Panc1 (cell line): Measurements from ENCODE around the gene CPT2. TPM values are rescaled to one million over a fixed set of nuclear protein-coding genes. Genes with fewer than 3 reads are reported as not detected.

Experiments
- ATAC-seq: fragments of 200-7000 bp; cut with Tn5 transposase; 2 replicates; pipeline ENCODE4 v1.9.1; 2020; ENCODE audit warnings: mild to moderate bottlenecking, moderate library complexity
- BruUV-seq: library from RNA; stranded (reverse); fragments of 400-500 nt; replicated peaks from 2 replicates; lab custom pipeline; 2021; lab: Mats Ljungman, UMichigan
- CTCF ChIA-PET: fragments of 300-600 bp; sonication (Branson Sonifier 250); formaldehyde crosslinking; loops from one replicate; lab custom pipeline; 2022; ENCODE audit warnings: antibody characterized with exemption; lab: Charles Lee
- POLR2A ChIA-PET: fragments of 300-600 bp; sonication (Branson Sonifier 250); formaldehyde crosslinking; loops from one replicate; lab custom pipeline; 2022; ENCODE audit warnings: antibody characterized with exemption; lab: Charles Lee
- DNase-seq: peaks from one replicate; pipeline ENCODE4 v3.0.0-alpha.2; 2010; ENCODE audit warnings: low read depth, low spot score
- H3K27ac ChIP-seq: 2 replicates; pipeline ENCODE4 v1.5.1; 2011; ENCODE audit warnings: mild to moderate bottlenecking, low read length, inconsistent platforms
- H3K27me3 ChIP-seq: fragments of 200-500 bp; sonication (Bioruptor generic); 2 replicates; pipeline ENCODE4 v1.6.0; 2014; ENCODE audit warnings: low read length, inconsistent platforms; ENCODE audit not compliant: control insufficient read depth, insufficient read depth
- H3K36me3 ChIP-seq: fragments of 200-500 bp; sonication (Bioruptor generic); 2 replicates; pipeline ENCODE4 v1.5.1; 2014; ENCODE audit warnings: inconsistent platforms, mild to moderate bottlenecking, low read length, moderate library complexity; ENCODE audit not compliant: control insufficient read depth, insufficient read depth
- H3K4me1 ChIP-seq: 2 replicates; pipeline ENCODE4 v1.5.1; 2011; ENCODE audit warnings: inconsistent platforms, mild to moderate bottlenecking, low read length, moderate library complexity; ENCODE audit not compliant: control insufficient read depth, insufficient read depth
- H3K4me3 ChIP-seq, 2 experiments: 2 replicates each; pipeline ENCODE4 v1.5.1; 2011 to 2012; ENCODE audit warnings: low read depth in 2 of 2, low read length in 2 of 2, mild to moderate bottlenecking in 2 of 2, inconsistent platforms in 1 of 2, moderate library complexity in 1 of 2
- H3K9me3 ChIP-seq: fragments of 200-500 bp; sonication (Bioruptor generic); 2 replicates; pipeline ENCODE4 v1.5.1; 2014; ENCODE audit warnings: low read depth, mild to moderate bottlenecking, inconsistent platforms, low read length, moderate library complexity; ENCODE audit not compliant: control insufficient read depth, insufficient read depth
- CTCF ChIP-seq: fragments of 450-650 bp; IDR thresholded peaks from 2 replicates; pipeline ENCODE4 v1.5.1; 2017; ENCODE audit warnings: mild to moderate bottlenecking
- POLR2AphosphoS5 ChIP-seq: IDR thresholded peaks from 2 replicates; pipeline ENCODE4 v1.6.1; 2012; ENCODE audit warnings: mild to moderate bottlenecking, low read depth, low read length, moderate library complexity
- REST ChIP-seq, 2 experiments: IDR thresholded peaks; 2 replicates each; pipeline ENCODE4 v1.6.1; 2011 to 2012; ENCODE audit warnings: low read depth in 2 of 2, control low read depth in 1 of 2, low read length in 1 of 2, mild to moderate bottlenecking in 1 of 2, moderate library complexity in 1 of 2; ENCODE audit not compliant: insufficient read depth in 1 of 2
- SIN3A ChIP-seq: IDR thresholded peaks from 2 replicates; pipeline ENCODE4 v1.6.1; 2012; ENCODE audit warnings: low read depth, mild to moderate bottlenecking, low read length, moderate library complexity, borderline replicate concordance; ENCODE audit not compliant: insufficient read depth
- TCF7L2 ChIP-seq: IDR thresholded peaks from 2 replicates; pipeline ENCODE4 v1.6.1; 2011; ENCODE audit warnings: mild to moderate bottlenecking, low read depth, low read length, inconsistent platforms
- in situ Hi-C: cut with HindIII; loops from 2 replicates; pipeline ENCODE4 v1.10.0; 2016; ENCODE audit warnings: low sequenced_read_pairs, low pct_unique_long_range_greater_than_20kb
- intact Hi-C: fragments of 100-400 bp; cut with micrococcal nuclease; formaldehyde crosslinking; loops from one replicate; pipeline ENCODE4 v1.10.0; 2022; ENCODE audit not compliant: unreplicated experiment
- total RNA-seq: library from RNA; stranded (reverse); gene quantifications from one replicate; pipeline ENCODE4 v1.2.1, GENCODE V29; 2021; ENCODE audit not compliant: unreplicated experiment

The CPT2 gene
- total RNA-seq, 1 experiment from 2014 or later, result 18.9 TPM

DNA sequence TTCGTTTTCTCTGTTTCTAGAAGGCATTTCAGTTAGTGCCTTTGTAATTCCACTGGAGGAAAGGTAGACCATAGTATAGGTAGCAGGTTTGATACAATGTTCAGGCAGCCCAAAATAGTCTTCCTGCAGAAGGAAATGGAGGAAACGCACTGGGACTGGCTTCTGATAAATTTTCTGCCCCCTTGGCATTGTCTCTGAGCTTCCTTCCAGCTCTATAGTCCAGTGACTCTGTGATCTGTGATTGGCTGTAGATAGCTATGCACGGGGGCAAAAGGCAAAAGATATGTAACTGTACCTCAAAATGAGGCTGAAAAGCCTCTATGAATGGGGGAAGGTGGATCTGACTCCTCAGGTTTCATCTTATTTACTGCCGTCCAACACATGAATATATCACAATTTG is 47.5 kb downstream of the CPT2 start:
- Histone ChIP-seq H3K36me3 (no peaks in the 10 kb centered on the region), H3K4me1 (peaks cover 2% of the 10 kb centered on the region), H3K4me3 (no peak overlapping the region), H3K27me3 (no peaks in the 10 kb centered on the region), H3K9me3 (no peaks in the 10 kb centered on the region), H3K27ac (no peak overlapping the region)
- TF ChIP-seq POLR2AphosphoS5, result no peak
- no peak for TF ChIP-seq SIN3A
- no peak for TF ChIP-seq TCF7L2
- no peak for TF ChIP-seq CTCF
- no peak for TF ChIP-seq REST (IDR thresholded peaks at IDR 0.05; ENCODE audit: insufficient read depth in 1 of 2, low read depth in 2 of 2, low read length in 1 of 2)
- ATAC-seq (no peak), DNase-seq (no peak)
- no TSS peak for BruUV-seq
- intact Hi-C loops, result no loop called here
- CTCF ChIA-PET, result interaction anchor here (0.5 kb wide), 1 partner anchor 353 kb away, joined by 6 read pairs; no protein-coding TSS in a partner anchor
- in situ Hi-C loops, result no loop called here
- POLR2A ChIA-PET, result no interaction called here

- H3K27ac ChIP-seq, result no peak overlapping the region
- ChIA-PET POLR2A (no interaction called here), CTCF (no interaction called here)
- BruUV-seq, result no TSS peak
- no peaks in the 10 kb centered on the region for H3K27me3 ChIP-seq
- H3K9me3 ChIP-seq, result no peaks in the 10 kb centered on the region
- in situ Hi-C loops, result no loop called here
- no peaks in the 10 kb centered on the region for H3K36me3 ChIP-seq
- TF ChIP-seq TCF7L2, result no peak
- no peak for TF ChIP-seq SIN3A
- no peak for TF ChIP-seq CTCF
- TF ChIP-seq POLR2AphosphoS5, result no peak
- TF ChIP-seq REST (IDR thresholded peaks at IDR 0.05; ENCODE audit: insufficient read depth in 1 of 2, low read depth in 2 of 2, low read length in 1 of 2), result no peak
- no peaks in the 10 kb centered on the region for H3K4me1 ChIP-seq
- DNase-seq, result no peak
- H3K4me3 ChIP-seq, result no peak overlapping the region
- ATAC-seq, result no peak
- intact Hi-C loops, result no loop called here
Observed at GRCh38 chr1:53246261-53247134, 49.9 kb downstream of the CPT2 start.
